Endothelial cell of umbilical vein (primary cell): ENCODE measurements around the gene AQP10. TPM values are rescaled to one million over a fixed set of nuclear protein-coding genes. Genes with fewer than 3 reads are reported as not detected.
A peak's percentile ranks its signal among the peaks of the same experiment; 100 is the strongest.
"Not testable (repeated sequence)": the region's sequence is repeated elsewhere in the genome, so short reads cannot be mapped to it uniquely, and the experiment has no call there.

Experiments
- BruUV-seq: library from RNA; stranded (reverse); fragments of 400-500 nt; replicated peaks from 2 replicates; lab custom pipeline; 2021; lab: Mats Ljungman, UMichigan
- CTCF ChIA-PET: fragments of 300-600, 350-600 bp; sonication (Branson Sonifier 250); formaldehyde crosslinking; loops from one replicate; lab custom pipeline; 2021; ENCODE audit warnings: antibody characterized with exemption, inconsistent platforms; lab: Charles Lee
- POLR2A ChIA-PET: fragments of 300-600, 350-600 bp; sonication (Branson Sonifier 250); formaldehyde crosslinking; loops from one replicate; lab custom pipeline; 2021; ENCODE audit warnings: antibody characterized with exemption, inconsistent platforms; lab: Charles Lee
- DNase-seq: peaks from one replicate; pipeline ENCODE4 v3.0.0-alpha.2; 2011; ENCODE audit warnings: low read depth, low spot score
- FAIRE-seq: peaks from 2 replicates; lab custom pipeline; 2011; peaks lifted over from hg19 to GRCh38; lab: Jason Lieb, UNC
- H2AFZ ChIP-seq: 2 replicates; pipeline ENCODE4 v1.6.0; 2012; ENCODE audit warnings: low read depth, low read length, control low read depth, inconsistent platforms
- H3K27ac ChIP-seq: 2 replicates; pipeline ENCODE4 v1.5.1; 2011; ENCODE audit warnings: low read depth, mild to moderate bottlenecking, control low read depth, low read length, moderate library complexity; ENCODE audit not compliant: insufficient read depth
- H3K27me3 ChIP-seq, 2 experiments: 2 replicates each; pipeline versions ENCODE4 v1.6.0 to v1.6.1; 2011; ENCODE audit warnings: low read length in 2 of 2, mixed read lengths in 1 of 2; ENCODE audit not compliant: control insufficient read depth in 2 of 2, insufficient read depth in 2 of 2
- H3K36me3 ChIP-seq, 2 experiments: 2 replicates in 1 of 2; 3 replicates in 1 of 2; pipeline ENCODE4 v1.5.1; 2011; ENCODE audit warnings: low read length in 2 of 2, mild to moderate bottlenecking in 1 of 2, moderate library complexity in 1 of 2; ENCODE audit not compliant: control insufficient read depth in 2 of 2, insufficient read depth in 2 of 2; ENCODE audit errors: extremely low read depth in 1 of 2
- H3K4me1 ChIP-seq: 3 replicates; pipeline ENCODE4 v1.5.1; 2011; ENCODE audit warnings: mild to moderate bottlenecking, low read length; ENCODE audit not compliant: control insufficient read depth, insufficient read depth; ENCODE audit errors: extremely low read depth
- H3K4me2 ChIP-seq: 2 replicates; pipeline ENCODE4 v1.6.1; 2011; ENCODE audit warnings: low read length, control low read depth, mixed read lengths; ENCODE audit not compliant: insufficient read depth
- H3K4me3 ChIP-seq, 3 experiments: fragments of 200-600 bp in 1 of 3; sonication (generic), shearing (Covaris generic) in 1 of 3; replicated peaks in 1 of 3; 2 replicates each; pipeline ENCODE4 v1.5.1; 2011 to 2016; ENCODE audit warnings: control low read depth in 3 of 3, low read length in 3 of 3, mild to moderate bottlenecking in 2 of 3, inconsistent platforms in 1 of 3, low read depth in 1 of 3, moderate library complexity in 1 of 3; ENCODE audit not compliant: insufficient read depth in 1 of 3
- H3K79me2 ChIP-seq: 2 replicates; pipeline ENCODE4 v1.6.0; 2012; ENCODE audit warnings: low read length, inconsistent platforms; ENCODE audit not compliant: control insufficient read depth, insufficient read depth
- H3K9ac ChIP-seq: replicated peaks from 2 replicates; pipeline ENCODE3; 2011; ENCODE audit warnings: low read length, control low read depth; ENCODE audit not compliant: insufficient read depth; ENCODE audit errors: extremely low read depth
- H3K9me1 ChIP-seq: replicated peaks from 3 replicates; pipeline ENCODE4 v1.6.0; 2011; ENCODE audit warnings: mild to moderate bottlenecking, low read length; ENCODE audit not compliant: control insufficient read depth, insufficient read depth; ENCODE audit errors: extremely low read depth
- H3K9me3 ChIP-seq: replicated peaks from 2 replicates; pipeline ENCODE4 v1.5.1; 2012; ENCODE audit warnings: low read length, inconsistent platforms; ENCODE audit not compliant: control insufficient read depth, insufficient read depth
- H4K20me1 ChIP-seq: replicated peaks from 2 replicates; pipeline ENCODE3; 2011; ENCODE audit warnings: mild to moderate bottlenecking, low read length; ENCODE audit not compliant: control insufficient read depth, insufficient read depth; ENCODE audit errors: extremely low read depth
- EZH2 ChIP-seq: IDR thresholded peaks from 2 replicates; pipeline ENCODE4 v1.6.1; 2012; ENCODE audit warnings: borderline replicate concordance, low read depth, mild to moderate bottlenecking, moderate library complexity, low read length, inconsistent platforms; ENCODE audit not compliant: severe bottlenecking
- FOS ChIP-seq: IDR thresholded peaks from 2 replicates; pipeline ENCODE4 v1.6.1; 2011; ENCODE audit warnings: mild to moderate bottlenecking, low read length, moderate library complexity, borderline replicate concordance; ENCODE audit not compliant: insufficient read depth
- GATA2 ChIP-seq: IDR thresholded peaks from 2 replicates; pipeline ENCODE4 v1.7.0; 2011; ENCODE audit warnings: low read depth, mild to moderate bottlenecking, moderate library complexity, mixed read lengths, low read length; ENCODE audit not compliant: insufficient read length, insufficient read depth
- JUN ChIP-seq: IDR thresholded peaks from 2 replicates; pipeline ENCODE4 v1.6.1; 2011; ENCODE audit warnings: borderline replicate concordance, low read depth; ENCODE audit not compliant: insufficient read length, insufficient read depth
- MYC ChIP-seq: IDR thresholded peaks from one replicate; pipeline ENCODE4 v1.6.1; 2011; ENCODE audit warnings: mild to moderate bottlenecking, low read depth, low read length
- POLR2A ChIP-seq: IDR thresholded peaks from 2 replicates; pipeline ENCODE4 v1.6.1; 2012; ENCODE audit warnings: low read depth, mild to moderate bottlenecking, control low read depth, low read length
- POLR2AphosphoS5 ChIP-seq: IDR thresholded peaks from 2 replicates; pipeline ENCODE4 v1.6.1; 2012; ENCODE audit warnings: low read depth, mild to moderate bottlenecking, control low read depth, low read length, moderate library complexity; ENCODE audit not compliant: insufficient read depth
- dilution Hi-C: fragments of 300-500 bp; cut with MboI; formaldehyde crosslinking; loops from one replicate; pipeline ENCODE4 v1.15.0; 2019; ENCODE audit warnings: low sequenced_read_pairs; ENCODE audit not compliant: extremely low pct_ligation_motif_present
- intact Hi-C: fragments of 100-400 bp; cut with micrococcal nuclease; formaldehyde crosslinking; loops from one replicate; pipeline ENCODE4 v1.10.0; 2022
- polyA plus RNA-seq, 4 experiments: library from polyadenylated mRNA; depleted of rRNA in 3 of 4; stranded (reverse) in 3 of 4; unstranded in 1 of 4; fragments of >200 nt; gene quantifications; 2 replicates each; pipeline versions ENCODE4 v1.2.1 to v1.2.3, GENCODE V29; 2011 to 2012; ENCODE audit warnings: missing spikeins in 1 of 4
- total RNA-seq: library from RNA; stranded (reverse); gene quantifications from 2 replicates; pipeline ENCODE4 v1.2.3, GENCODE V29; 2021
- TF ChIP-seq, protein P1 (sequence below), 2 donors: IDR thresholded peaks; 1 replicate in 1 of 2; 2 replicates in 1 of 2; pipeline ENCODE4 v1.5.1; 2011; ENCODE audit warnings: low read length in 2 of 2, mild to moderate bottlenecking in 2 of 2, moderate library complexity in 2 of 2, control low read depth in 1 of 2, inconsistent platforms in 1 of 2, low read depth in 1 of 2; ENCODE audit not compliant: insufficient read depth in 1 of 2; ENCODE audit errors: extremely low read depth in 1 of 2
- TF ChIP-seq, protein P2 (sequence below): IDR thresholded peaks from 2 replicates; pipeline ENCODE4 v1.6.1; 2011; ENCODE audit not compliant: insufficient read depth, insufficient read length

Gene AQP10
- total and polyA plus RNA-seq, 2 donors (not counting 3 experiments of a cell fraction or from before 2014, with no cell fraction given), result not detected

DNA sequence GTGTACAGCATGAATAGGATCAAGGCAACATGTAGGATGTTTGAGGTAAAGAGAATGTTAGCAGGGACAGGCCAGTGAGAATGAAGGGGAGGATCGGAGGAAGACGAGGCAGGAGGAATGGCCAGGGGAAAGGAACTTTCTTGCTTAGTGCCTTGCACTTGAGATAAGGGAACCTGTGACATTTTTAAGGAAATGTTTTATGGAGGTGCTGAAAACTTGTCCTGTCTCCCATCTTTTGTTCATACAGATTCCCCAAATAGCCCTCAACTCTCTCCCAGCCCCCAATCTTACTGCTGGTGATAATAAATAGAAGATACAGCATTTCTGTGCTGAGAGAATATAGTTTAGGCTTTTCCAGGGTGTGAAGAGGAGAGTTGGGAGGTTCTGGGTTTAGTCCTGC is 18.0 kb downstream of the AQP10 start:
- H3K27me3 ChIP-seq, result no peaks in the 10 kb centered on the region
- POLR2A ChIA-PET, result no interaction called here
- intact Hi-C loops, result no loop called here
- H3K4me1 ChIP-seq, result peaks cover 4% of the 10 kb centered on the region
- no peak overlapping the region for H3K9ac ChIP-seq
- no peaks in the 10 kb centered on the region for H3K79me2 ChIP-seq
- FAIRE-seq (no peak), DNase-seq (peak; percentile 43)
- TF ChIP-seq EZH2 (no peak), FOS (no peak), POLR2A (no peak), JUN (no peak), GATA2 (no peak), POLR2AphosphoS5 (no peak), MYC (no peak)
- TF ChIP-seq, protein P1, sequence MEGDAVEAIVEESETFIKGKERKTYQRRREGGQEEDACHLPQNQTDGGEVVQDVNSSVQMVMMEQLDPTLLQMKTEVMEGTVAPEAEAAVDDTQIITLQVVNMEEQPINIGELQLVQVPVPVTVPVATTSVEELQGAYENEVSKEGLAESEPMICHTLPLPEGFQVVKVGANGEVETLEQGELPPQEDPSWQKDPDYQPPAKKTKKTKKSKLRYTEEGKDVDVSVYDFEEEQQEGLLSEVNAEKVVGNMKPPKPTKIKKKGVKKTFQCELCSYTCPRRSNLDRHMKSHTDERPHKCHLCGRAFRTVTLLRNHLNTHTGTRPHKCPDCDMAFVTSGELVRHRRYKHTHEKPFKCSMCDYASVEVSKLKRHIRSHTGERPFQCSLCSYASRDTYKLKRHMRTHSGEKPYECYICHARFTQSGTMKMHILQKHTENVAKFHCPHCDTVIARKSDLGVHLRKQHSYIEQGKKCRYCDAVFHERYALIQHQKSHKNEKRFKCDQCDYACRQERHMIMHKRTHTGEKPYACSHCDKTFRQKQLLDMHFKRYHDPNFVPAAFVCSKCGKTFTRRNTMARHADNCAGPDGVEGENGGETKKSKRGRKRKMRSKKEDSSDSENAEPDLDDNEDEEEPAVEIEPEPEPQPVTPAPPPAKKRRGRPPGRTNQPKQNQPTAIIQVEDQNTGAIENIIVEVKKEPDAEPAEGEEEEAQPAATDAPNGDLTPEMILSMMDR (IDR thresholded peaks at IDR 0.05; ENCODE audit: extremely low read depth in 1 of 2, insufficient read depth in 1 of 2, low read depth in 1 of 2, low read length in 2 of 2), result no peak
- TF ChIP-seq, protein P2, sequence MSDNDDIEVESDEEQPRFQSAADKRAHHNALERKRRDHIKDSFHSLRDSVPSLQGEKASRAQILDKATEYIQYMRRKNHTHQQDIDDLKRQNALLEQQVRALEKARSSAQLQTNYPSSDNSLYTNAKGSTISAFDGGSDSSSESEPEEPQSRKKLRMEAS, result no peak
- H4K20me1 ChIP-seq, result no peaks in the 10 kb centered on the region
- H3K4me3 ChIP-seq, result no peak overlapping the region
- H3K9me3 ChIP-seq, result no peaks in the 10 kb centered on the region
- no TSS peak for BruUV-seq
- dilution Hi-C loops, result no loop called here
- H3K36me3 ChIP-seq, result peaks cover 6 to 53% of the 10 kb centered on the region in 2 experiments
- H3K27ac ChIP-seq, result no peak overlapping the region
- H2AFZ ChIP-seq, result no peak overlapping the region
- CTCF ChIA-PET, result interaction anchor here (1.1 kb wide), 1 partner anchor 14 kb away, joined by 3 read pairs; no protein-coding TSS in a partner anchor
- H3K4me2 ChIP-seq, result no peak overlapping the region
- no peaks in the 10 kb centered on the region for H3K9me1 ChIP-seq

DNA sequence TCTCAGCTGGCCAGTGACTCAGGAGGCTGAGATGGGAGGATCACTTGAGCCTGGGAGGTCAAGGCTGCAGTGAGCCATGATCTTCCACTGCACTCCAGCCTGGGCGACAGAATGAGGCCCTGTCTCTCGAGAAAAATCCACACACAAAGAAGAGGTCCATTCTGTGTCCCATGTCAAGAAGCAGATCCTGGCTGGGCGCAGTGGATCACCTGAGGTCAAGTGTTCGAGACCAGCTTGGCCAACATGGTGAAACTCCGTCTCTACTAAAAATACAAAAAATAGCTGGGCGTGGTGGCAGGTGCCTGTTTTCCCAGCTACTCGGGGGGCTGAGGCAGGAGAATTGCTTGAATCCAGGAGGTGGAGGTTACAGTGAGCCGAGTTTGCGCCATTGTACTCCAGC is 20.5 kb downstream of the AQP10 start:
- H3K4me2 ChIP-seq, H4K20me1 ChIP-seq, dilution Hi-C loops, H3K27me3 ChIP-seq, H3K9me3 ChIP-seq, H3K4me1 ChIP-seq, H3K9ac ChIP-seq, H3K27ac ChIP-seq, DNase-seq, POLR2A ChIA-PET, FAIRE-seq, H3K9me1 ChIP-seq, BruUV-seq, H2AFZ ChIP-seq, H3K4me3 ChIP-seq, intact Hi-C loops, H3K79me2 ChIP-seq: not testable (repeated sequence)
- peaks cover 15 to 69% of the 10 kb centered on the region in 2 experiments for H3K36me3 ChIP-seq
- CTCF ChIA-PET, result interaction anchor here (1.2 kb wide), 1 partner anchor 15 kb away, joined by 4 read pairs; no protein-coding TSS in a partner anchor
